Gastrocnemius medialis (tissue), 4 donors: ENCODE measurements around the gene LDLRAD3.

Experiments used
- CTCF ChIP-seq, 5 experiments: fragments of 450-650 bp in 3 of 5; fragments of 200-600 bp in 2 of 5; sonication (generic) in 2 of 5; IDR thresholded peaks in 4 of 5; conservative IDR thresholded peaks in 1 of 5; 1 replicate in 4 of 5; 2 replicates in 1 of 5; pipeline ENCODE4 v1.5.1; 2016 to 2019; ENCODE audit warnings: antibody characterized with exemption in 5 of 5, mild to moderate bottlenecking in 3 of 5, moderate library complexity in 3 of 5
- POLR2A ChIP-seq, 2 donors: fragments of 450-650 bp; IDR thresholded peaks; one replicate each; pipeline ENCODE4 v1.6.1; 2017; ENCODE audit warnings: antibody characterized with exemption in 2 of 2, mild to moderate bottlenecking in 2 of 2, moderate library complexity in 2 of 2

- TF ChIP-seq CTCF (IDR thresholded peaks at IDR 0.05 in 4 of 5, conservative IDR thresholded peaks at IDR 0.05 in 1 of 5), result no peak
- no peak for TF ChIP-seq POLR2A (IDR thresholded peaks at IDR 0.05)
These were observed 110.8 kb downstream of the LDLRAD3 start for GRCh38 chr11:36054628-36055027.
